ENCODE data around the gene LDB2. TPM values are rescaled to one million over a fixed set of nuclear protein-coding genes. Genes with fewer than 3 reads are reported as not detected.

Gene LDB2
- polyA plus RNA-seq, 12 donors: 33.0 to 86.4 (median 49.0) TPM; not detected in 1

DNA sequence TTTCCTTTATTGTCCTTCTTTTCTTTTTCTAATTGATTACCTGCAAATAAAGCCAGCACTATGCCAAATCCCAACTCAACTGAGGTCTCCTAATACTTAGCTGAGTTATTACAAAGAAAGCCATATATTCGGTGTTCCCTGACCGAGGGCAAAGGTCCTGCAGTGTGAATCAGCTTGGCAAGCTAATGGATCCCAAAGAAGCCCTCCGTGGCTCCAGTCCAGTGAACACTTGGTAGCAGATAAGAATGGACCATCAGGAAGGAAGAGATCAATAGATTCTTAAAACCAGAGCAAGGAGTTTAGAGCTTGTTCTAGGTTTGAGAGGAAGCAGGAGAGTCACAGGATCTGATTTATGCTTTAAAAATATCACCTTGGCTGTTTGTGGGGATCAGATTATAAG, 8.5 kb downstream of the LDB2 start:
- no peak for DNase-seq

DNA sequence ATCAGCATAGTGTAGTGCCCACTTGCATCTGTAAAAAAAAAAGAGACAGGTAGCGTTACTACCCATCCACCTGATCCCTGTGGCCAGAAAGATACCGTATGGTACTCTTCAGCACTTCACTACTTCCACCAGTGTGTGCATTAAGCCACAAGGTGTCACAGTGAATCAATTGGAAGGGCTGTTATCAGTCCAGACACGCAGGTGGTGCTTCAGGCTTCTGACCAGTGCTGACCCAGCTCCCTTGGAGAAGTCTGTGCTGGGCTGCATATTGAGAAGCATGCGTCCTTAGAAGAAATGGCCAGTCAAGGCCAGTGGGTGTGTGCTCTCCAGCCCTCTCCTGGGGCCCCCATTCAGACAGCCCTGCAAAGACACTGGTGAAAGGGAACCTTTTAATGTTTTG, 10.6 kb downstream of the LDB2 start:
- no peak for DNase-seq

DNA sequence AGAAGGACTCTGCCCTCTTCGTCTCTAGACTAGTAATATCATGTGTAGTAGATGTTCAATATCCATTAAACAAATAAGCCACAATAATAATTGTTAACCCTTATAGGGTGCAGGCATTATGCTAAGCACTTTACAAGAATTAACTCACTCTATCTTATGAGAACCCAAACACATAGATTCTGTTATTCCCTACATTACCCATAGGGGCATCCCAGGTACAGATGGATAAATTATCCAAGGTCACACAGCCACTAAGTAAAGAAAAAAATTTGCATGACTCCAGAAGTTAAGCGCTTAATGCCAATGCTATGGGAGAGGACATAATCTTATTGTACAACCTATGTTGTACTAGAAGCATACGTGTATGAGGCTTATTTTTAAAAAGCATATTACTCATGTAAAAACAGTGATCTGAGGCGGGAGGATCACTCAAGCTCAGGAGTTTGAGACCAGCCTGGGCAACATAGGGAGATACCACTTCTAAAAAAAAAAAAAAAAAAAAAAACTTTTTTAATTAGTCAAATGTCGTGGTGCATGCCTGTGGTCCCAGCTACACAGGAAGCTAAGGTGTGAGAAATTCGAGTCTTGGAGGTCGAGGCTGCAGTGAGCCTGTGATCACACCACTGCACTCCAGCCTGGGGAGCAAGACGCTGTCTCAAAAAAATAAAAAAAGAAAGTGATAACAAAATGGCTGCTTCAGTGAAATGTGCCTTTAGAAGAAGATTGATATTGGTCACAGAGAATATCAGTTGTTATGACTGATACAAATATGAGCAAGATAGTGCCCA, 13.6 kb downstream of the LDB2 start:
- DNase-seq: no peak

DNA sequence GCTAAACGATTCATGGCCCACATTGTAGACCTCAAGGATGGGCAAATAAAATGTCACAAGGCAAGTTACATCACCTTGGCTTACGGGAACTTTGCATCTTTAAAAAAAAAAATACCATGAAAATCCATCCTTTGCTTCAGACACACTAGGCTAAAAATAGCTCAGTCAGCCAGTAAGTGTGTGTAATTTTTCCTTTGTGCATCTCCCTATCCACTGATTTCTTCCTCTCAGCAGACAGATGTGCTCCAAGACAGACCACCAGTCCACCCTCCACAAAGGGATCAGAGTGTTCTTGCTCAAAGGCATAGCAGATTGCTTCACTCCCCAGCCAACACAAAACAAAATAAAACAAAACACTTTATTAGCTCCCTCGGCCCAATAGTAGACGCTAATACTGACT, 14.6 kb downstream of the LDB2 start:
- no peak for DNase-seq

DNA sequence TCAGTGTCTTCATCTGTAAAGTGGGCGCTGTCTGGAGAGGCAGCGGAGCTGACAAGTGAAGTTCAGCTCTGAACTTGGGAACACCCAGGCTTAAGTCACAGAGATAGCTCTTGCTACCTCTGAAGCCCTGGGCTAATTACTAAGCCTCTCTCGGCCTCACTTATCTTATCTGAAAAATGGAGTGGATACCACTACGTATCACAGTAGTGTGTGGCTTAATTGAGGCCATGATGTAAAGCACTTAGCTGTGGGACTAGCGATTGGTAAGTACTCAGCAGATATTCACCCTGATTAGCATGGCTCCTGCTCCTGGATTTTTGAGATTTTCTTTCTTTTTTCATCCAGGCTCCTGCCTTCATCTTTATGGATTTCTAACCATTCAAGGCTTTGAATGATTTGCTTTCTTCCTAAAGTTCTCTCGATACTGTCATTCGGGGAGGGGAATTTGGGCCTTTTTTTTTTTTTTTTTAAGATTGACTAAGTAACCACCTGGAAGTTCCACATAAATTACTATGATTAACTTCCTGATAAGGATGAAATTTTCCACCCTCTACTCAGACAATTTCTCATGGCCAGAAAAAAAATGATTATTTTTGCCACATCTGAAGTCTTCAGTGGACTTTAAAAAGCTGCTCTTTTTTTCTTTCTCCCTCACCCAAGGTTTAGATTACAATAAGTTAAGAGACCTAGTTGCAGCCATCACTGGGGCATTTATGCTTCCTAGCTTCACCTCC, 17.1 kb downstream of the LDB2 start:
- DNase-seq: no peak

DNA sequence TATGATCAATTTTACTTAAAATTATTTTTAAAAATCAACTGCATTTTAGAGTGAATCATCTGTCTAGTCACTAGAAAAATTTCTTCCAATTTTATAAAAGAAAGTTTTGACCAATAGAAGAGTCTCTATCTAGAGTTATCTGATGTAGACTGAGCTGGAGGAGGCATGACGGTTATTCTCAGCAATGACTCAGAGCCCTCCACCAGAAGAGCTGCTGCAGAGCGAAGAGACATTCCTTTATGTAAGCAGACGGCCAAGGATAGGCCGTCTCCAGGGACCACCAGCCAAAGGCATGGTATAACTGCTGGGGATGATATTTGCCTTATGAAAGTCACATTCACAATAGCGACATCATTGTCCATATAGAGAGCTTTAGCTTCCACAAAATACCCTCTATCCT, 23.0 kb downstream of the LDB2 start:
- no peak for DNase-seq

DNA sequence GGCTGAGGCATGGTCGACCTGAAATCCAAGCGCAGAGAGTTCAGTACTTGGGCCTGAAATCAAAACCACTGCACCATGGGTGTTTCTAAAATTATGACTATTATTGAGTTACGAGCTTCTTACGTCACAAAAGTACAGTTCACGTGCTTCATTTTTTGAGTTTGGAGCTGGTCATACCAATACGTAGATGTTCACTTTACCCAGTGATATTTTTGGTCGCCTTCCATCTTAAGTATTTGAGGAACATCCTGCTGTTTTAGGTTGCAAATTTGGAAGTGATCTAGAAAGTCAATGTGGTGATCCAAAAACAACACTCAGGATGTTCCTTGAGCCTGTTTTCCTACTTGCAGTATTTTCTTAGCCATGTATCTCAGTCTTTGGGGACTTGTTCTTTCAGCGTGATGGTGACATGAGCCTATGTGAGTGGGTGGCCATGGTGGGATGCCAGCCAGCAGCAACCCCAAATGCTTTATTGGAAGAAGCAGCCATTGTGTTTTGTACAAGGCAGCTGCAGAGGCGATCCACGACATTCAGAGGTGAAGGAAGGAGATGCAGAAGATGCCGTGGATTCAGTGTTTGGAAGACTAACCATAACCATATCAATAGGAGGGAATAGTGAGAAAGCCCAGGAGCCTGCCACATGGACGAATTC, 28.7 kb downstream of the LDB2 start:
- no peak for DNase-seq

DNA sequence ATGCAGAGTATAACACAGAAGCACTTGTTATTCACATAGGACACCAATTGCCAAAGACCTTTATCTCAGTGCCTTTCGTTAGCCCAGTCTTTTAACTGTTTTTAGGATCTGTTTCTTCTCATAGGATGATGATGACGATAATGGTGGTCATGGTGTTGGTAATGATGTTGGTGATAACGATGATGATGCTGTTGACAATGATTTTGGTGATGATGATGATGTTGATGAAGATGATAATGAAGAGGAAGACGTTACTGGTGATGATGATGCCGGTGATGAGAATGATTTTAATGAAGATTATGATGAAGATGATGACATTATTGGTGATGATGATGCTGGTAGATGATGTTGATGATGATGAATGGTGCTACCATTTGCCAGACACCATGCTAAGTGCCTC, 29.8 kb downstream of the LDB2 start:
- no peak for DNase-seq

DNA sequence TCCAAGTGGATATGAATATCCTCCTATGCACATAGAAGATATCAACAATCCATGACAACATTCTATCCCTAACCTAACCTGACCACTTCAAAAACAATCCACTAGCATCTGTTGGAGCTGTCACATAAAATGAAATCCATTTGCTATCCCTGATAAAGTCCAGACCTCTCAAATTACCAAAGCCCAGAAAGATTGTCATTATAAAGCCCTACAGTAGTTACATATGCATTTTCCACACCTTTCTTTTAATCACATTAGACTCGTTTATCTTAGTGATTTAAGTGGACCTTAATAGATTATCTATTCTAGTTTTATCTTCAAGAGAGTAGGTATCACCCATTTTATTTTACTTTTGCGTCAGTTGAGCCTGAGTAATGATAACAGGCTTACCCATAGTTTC, 30.6 kb downstream of the LDB2 start:
- no peak for DNase-seq

DNA sequence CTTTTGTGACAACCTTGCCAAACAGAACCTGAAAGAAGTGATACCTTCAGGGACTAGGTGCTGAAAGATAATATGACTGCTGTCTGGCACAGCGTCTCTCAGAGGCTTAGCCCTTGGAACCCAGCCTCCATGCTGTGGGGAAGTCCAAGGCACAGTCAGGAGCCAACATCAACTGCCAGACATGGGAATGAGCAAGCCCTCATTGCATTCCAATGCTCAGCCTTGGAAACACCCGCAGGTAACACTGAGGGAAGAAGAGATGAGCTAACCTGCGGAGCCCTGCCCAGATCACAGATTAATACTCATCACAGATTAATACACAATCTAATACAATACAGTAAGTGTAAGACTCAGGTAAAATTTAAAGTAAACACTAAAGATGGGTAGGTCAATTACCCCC, 31.5 kb downstream of the LDB2 start:
- no peak for DNase-seq

DNA sequence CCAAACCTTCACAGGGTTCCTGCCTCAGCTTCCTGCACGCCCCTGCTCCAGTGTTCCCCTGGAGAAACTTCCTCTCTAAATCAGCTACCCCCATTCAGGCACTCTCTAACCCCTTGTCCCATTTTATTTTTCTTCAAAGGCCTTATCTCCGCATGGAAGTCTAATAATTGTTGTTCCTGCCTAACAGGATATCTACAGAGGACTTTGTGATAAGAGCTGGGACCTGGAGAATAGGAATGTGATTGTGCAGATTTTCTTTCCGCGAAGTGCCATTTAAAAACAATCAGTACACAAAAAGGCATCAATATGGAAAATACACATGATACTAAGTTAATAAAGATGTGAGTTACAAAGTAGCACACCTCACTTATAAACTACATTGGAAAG, 32.6 kb downstream of the LDB2 start:
- DNase-seq: no peak

DNA sequence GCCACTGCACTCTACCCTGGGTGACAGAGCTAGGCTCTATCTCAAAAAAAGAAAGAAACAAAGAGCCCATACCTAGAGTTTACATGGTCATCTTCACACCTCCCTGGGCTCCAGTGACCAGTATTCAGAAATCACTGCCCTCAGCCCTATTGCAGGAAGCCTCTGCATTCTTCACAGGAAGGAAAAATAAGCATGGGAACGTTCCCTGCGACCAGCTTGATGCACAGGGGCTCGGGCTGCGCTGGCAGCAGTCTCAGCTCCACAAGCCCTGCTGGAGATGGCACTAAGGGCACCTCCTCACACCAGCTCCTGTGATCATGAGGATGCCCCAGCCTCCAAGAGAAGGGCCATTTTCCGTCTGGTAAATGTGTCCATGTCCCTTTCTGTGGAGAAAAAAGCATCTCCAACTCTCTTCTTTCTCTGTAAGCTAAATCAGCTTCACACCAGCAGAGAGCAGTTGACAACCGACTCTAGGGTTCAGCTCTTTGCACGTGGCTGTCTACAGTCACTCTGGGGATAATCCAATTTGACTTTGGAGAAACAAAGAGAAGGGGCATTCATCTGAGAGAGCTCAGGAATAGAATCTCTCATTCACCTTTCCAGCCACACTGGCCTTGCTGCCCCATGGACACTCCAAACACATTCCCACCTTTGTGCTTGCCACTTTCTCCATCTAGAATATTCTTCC, 33.1 kb downstream of the LDB2 start:
- no peak for DNase-seq

DNA sequence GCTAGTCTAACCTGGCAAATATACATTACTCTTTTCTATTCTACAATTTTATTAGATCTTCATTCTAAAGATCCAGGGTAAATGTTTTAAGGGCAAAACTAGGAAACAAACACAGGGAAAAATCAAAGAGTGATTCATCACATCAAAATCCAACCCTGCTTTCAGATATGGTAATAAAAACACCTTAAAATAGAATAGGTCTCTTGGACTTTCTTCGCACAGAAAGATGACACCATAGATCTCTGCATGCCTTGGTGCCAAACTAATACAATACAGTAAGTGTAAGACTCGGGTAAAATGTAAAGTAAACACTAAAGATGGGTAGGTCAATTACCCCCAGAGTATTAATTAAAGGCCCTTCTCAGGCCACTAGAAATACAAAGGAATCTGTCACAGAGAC, 34.2 kb downstream of the LDB2 start:
- DNase-seq: no peak

DNA sequence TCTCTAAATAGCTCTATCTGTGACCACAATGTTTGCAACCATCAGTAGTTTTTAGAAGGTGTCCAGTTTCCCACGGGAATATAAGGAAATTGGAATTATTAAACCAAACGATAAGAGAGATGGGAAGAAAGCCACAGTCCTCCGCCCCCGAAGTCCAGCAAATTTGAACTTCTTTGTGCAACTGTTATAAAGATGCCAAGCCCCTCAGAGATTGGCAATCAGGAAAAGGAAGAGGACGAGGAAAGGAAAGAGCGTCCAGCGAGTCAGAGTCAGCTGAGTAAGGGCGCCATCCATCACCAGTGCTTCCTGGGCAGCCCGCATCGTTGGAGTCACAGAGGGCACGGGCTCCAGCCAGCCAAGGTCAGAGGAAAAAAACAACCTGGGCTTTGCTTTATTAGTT, 35.7 kb downstream of the LDB2 start:
- DNase-seq: no peak

DNA sequence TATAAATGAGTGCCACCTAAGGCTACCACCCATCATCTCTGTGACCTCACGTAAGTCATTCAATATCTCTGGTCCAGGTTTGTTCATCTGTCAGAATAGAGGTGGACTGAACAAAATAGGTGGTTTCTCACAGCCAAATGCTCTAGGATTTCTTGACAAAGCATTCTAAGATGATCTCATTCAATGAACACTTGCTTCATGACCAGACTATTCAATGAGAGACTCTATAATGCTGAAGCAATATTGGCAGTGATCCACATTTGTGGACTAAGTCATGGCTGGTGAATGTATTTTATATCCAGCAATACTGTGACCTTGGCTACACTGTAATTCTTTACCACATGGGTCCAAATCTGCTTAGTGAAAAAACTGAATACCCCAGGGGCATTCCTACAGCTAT, 37.9 kb downstream of the LDB2 start:
- peak; percentile 48 for DNase-seq

DNA sequence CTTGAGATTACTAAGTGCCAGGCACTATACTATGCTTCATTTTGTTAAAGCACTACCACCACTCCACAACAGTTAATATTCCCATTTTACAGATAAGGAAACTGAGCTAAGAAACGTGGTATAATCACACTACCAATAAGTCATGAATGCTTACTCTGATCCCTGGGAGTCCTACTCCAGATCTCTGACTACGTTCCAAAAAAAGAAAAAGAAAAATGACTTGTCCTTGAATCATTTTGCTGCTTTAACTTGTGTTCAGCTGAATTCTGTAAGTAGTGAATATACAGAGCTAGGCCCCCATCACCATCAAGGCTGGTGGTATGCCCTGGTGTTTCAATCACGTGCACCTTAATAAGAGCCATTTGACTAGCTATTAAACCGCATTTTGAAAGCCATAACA, 39.4 kb downstream of the LDB2 start:
- DNase-seq: no peak

DNA sequence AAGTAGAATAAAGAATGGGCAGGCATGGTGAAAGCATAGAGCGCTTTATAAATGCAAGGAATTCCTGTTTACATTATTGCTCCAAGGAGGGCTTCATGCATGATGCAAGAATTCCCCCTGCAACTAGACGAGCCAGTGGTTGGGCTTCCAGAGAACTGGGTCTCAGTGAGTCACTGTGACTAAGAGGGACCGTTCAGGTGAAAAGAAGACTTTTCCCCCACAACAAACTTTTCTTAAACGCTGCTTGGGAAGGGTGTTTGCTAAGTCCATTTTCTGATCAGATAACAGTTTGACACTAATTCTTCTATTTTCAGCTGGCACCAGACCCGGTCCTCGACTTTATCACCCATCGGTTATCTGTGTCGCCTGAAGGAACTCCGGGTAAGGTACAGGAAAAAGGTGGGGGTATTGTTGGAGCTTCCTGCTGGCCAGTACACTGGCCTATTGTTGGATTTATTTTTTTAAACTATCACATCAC, 40.1 kb downstream of the LDB2 start:
- DNase-seq: no peak

DNA sequence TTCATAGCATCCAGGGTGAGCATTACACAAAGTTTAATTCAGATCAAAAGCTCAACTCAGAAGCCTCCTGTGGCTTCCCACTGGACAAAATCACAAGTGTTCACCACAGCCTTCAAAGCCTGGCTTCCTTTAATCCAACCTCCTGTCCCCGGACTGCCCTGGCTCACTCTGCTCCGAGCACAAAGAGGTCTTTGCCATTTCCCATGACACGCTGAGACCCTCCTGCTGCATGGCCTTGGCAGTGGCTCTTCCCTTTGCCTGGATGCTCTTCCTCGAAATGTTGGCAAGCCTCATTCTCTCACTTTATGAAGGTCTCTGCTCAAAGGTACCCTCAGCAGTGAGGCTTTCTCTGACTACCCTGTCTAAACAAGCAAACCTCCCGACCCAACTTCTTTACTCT, 41.0 kb downstream of the LDB2 start:
- DNase-seq: no peak

DNA sequence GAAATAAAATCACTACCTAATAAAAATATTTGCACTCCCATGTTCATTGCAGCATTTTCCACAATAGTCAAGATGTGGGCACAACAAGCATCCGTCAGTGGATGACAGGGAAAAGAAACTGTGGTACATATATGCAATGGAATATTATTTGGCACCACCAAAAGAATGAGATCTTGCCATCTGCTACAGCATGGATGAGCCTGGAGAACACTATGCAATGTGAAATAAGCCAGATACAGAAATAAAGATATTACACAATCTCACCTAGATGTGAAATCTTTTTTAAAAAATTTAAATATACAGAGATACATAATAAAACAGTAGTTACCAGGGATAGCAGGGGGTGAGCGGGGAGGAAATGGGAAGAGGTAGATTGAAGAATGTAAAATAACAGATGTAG, 44.8 kb downstream of the LDB2 start:
- DNase-seq: no peak

DNA sequence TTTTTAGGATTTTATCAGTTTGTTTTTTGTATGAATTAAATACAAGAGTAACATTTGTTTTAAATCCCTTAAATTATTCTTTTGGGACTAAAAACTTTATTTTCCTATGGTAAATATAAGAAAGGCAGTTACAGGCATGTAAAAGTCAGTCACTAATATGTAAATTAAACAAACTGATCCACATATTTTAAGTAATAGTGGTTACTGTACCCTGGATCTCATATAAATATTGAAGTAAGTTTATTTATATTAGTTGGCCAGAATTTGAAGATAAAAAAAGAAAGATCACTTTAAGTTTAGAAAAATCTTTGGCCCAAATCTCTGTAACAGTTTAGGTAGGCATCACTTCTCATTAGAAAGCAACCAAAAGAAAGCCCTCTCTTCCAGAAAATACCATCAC, 45.8 kb downstream of the LDB2 start:
- no peak for DNase-seq

DNA sequence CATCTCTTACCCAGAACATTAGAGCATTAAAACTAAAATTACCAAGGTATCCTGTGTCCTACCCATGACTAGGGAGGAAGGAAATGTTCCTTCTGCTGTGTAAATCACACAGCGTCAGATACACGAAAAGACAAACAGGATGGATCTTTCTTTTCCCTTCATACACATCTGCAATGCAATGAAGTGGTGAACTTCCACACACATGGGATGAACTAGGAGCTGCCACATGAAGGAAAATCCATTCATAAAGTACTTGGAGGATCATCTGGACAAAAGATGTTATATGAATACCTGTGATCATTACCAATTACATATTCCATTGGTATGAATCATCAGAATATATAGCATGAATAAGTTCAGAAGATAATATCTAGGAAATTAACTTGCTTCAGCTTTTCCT, 46.2 kb downstream of the LDB2 start:
- DNase-seq: no peak

DNA sequence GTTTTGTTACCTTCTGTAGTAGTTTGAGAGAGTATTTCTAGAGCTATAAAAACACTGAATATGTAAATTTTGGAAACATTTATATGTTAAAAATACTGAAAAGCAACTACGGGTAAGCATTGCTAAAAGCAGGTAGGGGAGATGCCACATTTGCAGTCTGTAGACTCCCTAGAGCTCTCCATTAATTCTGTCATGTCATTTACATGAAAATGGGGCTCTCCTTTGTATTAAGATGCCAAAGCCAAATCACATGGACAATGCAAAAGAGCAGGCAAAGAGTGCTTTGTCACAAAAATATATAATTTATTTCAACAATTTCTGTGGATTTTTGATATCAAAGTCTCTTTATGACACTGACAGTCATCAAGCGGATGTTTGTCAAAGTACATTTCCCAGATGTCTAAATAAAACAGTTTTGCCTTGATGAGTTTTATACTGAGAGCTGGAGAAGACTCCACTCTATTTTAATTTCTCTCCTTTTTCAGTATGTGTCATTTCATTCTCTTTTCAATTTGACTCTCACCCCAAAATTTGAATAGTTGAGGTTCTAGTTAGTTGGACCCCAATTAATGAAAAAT, 51.8 kb downstream of the LDB2 start:
- DNase-seq: no peak
